Keratinocyte (primary cell): Measurements from ENCODE around the gene SLC35B2.

ENCODE experiments used
- CTCF ChIP-seq, 3 experiments: IDR thresholded peaks in 1 of 3; conservative IDR thresholded peaks in 1 of 3; optimal IDR thresholded peaks in 1 of 3; 2 replicates in 2 of 3; 3 replicates in 1 of 3; pipeline versions ENCODE3 to v1.5.1; 2011; ENCODE audit warnings: low read length in 3 of 3, mild to moderate bottlenecking in 3 of 3, moderate library complexity in 2 of 3, control low read depth in 1 of 3, inconsistent platforms in 1 of 3; ENCODE audit not compliant: insufficient read depth in 2 of 3; ENCODE audit errors: extremely low read depth in 1 of 3
- EZH2 ChIP-seq: IDR thresholded peaks from one replicate; pipeline ENCODE4 v1.6.1; 2012; ENCODE audit warnings: inconsistent platforms, mild to moderate bottlenecking, low read length, moderate library complexity

DNA sequence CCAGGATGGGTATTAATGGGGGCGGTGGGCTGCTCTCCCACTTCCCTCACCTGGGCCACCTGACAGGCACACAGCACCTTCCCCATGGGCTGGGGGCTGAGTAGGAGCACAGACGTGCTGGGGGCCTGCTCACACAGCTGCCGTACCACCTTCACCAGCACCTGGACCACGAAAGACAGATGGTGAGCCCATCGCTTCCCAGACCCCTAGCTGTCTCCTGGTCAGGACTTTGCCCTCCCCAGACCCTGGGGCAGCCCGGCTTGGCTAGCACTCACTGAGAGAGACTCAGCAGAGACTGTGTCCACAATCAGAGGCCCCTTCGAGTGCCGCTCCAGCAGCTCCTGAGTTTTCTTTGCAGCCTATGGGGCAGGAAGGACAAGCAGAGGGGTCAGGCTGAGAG, 43.8 kb upstream of the SLC35B2 start:
- TF ChIP-seq CTCF (optimal IDR thresholded peaks at IDR 0.05 in 1 of 3, IDR thresholded peaks at IDR 0.05 in 1 of 3, conservative IDR thresholded peaks at IDR 0.05 in 1 of 3; ENCODE audit: extremely low read depth in 1 of 3, insufficient read depth in 2 of 3, low read length in 3 of 3) (no peak), EZH2 (no peak)
